C4-2B (cell line): ENCODE data around the gene SHB.

Experiments
- H3K27ac ChIP-seq: fragments of 450-650 bp; 2 replicates; pipeline ENCODE4 v1.5.1; 2017
- CTCF ChIP-seq: fragments of 450-650 bp; conservative IDR thresholded peaks from 2 replicates; pipeline ENCODE4 v1.5.1; 2017; ENCODE audit warnings: mild to moderate bottlenecking
- ZFX ChIP-seq: fragments of 450-650 bp; IDR thresholded peaks from 2 replicates; pipeline ENCODE4 v1.6.1; 2017

SHB gene

GRCh38 chr9:38079461-38080031, 10.5 kb upstream of the SHB start:
- TF ChIP-seq CTCF (no peak), ZFX (no peak)
- no peak overlapping the region for H3K27ac ChIP-seq

GRCh38 chr9:38075272-38075671, 6.2 kb upstream of the SHB start:
- TF ChIP-seq CTCF (no peak), ZFX (no peak)

GRCh38 chr9:38074441-38074961, 5.5 kb upstream of the SHB start:
- H3K27ac ChIP-seq = no peak overlapping the region

More at GRCh38 chr9:38075272-38075671, 6.2 kb upstream of the SHB start:
- no peak overlapping the region for H3K27ac ChIP-seq

GRCh38 chr9:38073882-38074281, 4.9 kb upstream of the SHB start:
- TF ChIP-seq CTCF (no peak), ZFX (no peak)
- H3K27ac ChIP-seq = no peak overlapping the region

More at GRCh38 chr9:38074441-38074961, 5.5 kb upstream of the SHB start:
- TF ChIP-seq ZFX = no peak
- no peak for TF ChIP-seq CTCF

DNA sequence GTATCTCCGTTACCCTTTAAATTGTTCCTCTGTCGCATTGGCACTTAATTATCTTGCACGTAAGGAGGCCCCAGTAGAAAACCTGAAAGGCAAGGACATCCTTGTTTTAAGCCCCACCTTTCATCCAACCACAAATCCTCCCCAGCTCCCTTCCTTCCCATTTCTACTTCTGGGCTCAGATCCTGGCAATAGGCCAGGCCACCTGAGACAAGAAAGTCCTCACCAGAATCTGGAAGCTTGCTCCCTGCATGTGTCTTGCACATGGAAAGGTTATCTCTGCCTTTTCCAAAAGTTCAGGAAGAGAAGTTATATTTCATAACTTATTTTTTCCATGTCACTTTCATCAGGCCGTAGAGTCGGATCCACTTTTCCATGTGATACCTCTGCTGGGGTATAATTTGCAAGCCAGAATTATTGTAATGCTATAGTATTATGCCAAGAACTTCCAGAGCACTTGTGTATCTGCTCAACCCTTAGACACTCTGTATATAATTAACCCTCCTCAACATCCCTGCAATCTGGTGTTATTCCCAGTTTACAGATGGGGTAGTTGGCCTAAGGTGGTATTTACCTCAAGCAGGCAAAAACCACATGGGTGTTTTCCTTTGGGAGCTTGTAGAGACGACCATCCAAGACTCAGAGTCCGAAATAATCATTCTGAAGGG, 2.6 kb upstream of the SHB start:
- no peak overlapping the region for H3K27ac ChIP-seq

GRCh38 chr9:38067859-38068681, 957 bp downstream of the SHB start:
- H3K27ac ChIP-seq = peak overlapping the region; percentile 94
- TF ChIP-seq ZFX = no peak
- no peak for TF ChIP-seq CTCF

More for the DNA sequence above, 2.6 kb upstream of the SHB start:
- no peak for TF ChIP-seq CTCF
